Activated T-cell treated with anti-CD3 and anti-CD28 coated beads, Interleukin-2, amount 50 U/mL, for 1 hour (primary cell): ENCODE measurements around the gene CYP24A1.

Experiments
- DNase-seq: peaks from one replicate; pipeline ENCODE4 v3.0.0-alpha.2; 2020

CYP24A1 gene

DNA sequence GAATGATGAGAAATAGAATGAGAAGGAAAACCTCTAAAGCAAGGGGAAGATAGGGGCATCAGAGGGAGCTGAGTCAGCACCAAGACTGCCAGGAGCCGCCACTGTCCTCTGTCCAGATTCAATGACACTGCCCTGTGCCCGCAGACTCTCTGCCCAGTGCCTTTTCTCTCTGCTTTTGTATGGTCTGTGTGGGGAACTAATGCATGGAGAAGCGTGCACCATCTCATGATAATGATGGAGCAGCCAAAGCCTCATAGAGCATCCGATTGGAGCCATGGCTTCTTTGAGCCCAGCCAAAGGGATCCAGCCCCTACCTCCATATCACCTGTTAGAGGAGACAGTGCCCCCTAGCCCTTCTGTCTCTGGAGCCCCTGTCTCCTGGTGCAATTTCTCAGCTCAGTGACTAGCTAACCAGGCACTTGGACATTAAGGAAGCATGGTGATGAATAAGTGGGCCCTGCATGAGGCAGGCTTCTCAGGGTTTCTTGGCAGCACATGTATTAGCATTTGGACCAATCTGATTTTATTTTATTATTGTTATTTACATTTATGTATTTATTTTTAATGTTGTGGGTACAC, 27.6 kb upstream of the CYP24A1 start:
- DNase-seq: no peak

DNA sequence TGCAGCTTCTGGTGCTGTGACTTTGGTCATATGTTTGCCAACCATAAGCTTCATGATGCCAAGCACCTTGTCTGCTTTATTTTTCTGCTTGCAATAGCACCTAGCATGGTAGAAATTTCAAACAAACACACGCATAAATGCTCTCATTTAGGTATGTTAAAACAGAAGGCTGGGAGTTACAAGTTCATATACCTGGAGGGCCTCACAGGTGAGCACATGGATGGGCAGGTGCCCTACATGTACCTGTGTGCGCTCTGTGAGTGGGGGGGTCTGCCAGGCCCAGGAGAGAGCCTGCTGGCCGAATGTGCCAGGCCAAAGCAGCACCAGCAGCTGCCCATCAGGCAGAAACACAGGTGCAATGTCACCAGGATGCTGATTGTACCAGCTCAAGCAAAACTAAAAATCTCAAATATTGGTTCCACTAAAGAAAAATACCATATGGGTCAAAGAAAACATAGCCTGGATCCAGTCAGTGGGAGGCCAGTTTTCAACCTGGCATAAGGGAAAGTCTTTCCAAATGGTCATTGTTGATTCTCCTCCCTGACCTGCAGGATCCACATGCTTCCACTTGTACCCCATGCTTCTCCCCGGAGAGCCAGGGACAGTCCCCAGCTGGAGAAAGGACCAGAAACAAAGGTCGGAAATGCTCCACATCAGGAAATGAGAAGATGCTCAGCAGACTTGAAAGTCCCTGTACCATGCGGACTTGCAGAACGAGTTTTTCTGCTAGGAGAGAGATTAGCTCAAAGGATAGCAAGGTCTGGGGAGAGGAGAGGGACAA, 26.9 kb upstream of the CYP24A1 start:
- no peak for DNase-seq

DNA sequence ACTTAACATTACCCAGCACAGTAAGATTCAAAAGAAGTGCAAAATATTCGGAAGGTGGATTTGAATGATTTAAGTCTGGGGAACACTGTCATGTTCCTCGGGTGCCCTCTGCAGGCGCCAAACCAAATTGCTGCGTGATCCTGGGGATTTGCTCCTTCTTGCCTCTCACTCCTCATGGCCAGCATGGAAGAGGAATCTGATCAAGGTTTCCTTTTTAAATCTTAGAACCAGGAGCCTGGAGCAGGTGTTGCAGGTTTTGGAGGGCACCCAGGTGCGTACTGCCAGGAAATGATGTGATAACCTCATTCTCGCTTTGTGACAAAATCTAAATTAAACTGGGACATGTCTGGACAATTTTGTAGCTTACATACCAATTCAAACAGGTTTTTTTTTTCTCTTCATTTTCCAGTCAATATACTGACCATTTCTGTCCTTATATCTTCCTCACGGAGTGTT, 26.0 kb upstream of the CYP24A1 start:
- peak; percentile 76 for DNase-seq

DNA sequence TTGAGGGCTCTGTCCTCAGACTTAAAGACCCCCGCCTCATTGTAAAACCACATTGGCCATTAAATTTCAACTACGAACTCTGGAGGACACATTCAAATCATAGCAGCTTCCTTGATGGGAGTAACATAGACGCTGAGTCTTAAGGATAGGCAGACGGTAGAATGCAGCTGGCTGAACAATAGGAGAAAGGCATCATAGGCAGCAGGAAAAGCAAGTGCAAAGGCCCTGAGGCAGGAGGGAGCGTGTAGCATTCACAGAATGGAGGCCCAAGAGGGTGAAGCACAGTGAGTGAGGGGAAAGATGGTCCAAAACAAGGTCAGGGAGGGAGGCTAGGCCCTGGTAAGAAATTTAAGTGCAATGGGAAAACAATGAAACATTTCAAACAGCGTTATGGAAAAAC, 25.5 kb upstream of the CYP24A1 start:
- DNase-seq: no peak

DNA sequence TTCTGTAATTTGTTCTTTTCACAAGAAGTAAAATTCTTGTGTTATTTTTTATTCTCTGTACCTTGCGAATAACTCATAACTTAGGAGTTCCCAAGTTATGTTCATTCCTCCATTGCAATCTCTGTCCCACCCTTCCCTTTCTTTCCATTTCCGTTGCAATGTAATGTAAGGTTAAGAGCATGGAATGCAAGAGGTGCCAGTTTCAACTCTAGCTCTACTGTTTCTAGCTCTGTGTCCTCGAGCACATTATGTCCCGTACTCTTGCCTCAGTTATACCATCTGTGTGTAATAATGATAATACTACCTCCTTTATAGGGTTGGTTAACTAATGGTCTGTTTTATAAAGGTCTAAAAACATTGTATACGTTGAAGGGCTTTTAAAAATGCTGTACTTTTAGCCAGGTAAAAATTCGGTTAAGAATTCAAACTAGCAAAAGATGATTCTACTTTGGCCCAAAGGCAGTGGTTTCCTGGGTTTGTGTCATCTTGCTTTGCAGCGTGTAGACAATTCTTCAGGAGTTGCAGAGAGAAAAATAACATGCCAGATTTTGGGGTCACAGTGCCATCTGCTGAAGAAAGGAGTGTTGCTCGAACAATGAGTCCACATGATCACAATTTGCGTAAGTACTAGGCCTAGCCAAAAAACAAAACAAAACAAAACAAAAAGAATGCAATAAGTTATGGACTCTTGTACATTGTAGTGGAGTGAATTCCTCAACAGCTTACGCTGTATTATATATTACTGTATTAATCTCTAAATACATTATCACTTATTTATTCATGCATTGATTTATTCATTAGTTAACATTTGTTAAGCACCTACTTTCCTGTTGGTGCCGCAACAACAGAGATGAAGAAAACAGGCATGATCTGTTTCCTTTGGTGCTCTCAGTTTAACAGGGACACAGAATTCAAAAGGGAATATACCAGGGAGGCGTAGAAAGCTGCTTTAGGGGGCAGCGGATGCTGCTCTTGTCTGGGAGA, 24.1 kb upstream of the CYP24A1 start:
- no peak for DNase-seq

DNA sequence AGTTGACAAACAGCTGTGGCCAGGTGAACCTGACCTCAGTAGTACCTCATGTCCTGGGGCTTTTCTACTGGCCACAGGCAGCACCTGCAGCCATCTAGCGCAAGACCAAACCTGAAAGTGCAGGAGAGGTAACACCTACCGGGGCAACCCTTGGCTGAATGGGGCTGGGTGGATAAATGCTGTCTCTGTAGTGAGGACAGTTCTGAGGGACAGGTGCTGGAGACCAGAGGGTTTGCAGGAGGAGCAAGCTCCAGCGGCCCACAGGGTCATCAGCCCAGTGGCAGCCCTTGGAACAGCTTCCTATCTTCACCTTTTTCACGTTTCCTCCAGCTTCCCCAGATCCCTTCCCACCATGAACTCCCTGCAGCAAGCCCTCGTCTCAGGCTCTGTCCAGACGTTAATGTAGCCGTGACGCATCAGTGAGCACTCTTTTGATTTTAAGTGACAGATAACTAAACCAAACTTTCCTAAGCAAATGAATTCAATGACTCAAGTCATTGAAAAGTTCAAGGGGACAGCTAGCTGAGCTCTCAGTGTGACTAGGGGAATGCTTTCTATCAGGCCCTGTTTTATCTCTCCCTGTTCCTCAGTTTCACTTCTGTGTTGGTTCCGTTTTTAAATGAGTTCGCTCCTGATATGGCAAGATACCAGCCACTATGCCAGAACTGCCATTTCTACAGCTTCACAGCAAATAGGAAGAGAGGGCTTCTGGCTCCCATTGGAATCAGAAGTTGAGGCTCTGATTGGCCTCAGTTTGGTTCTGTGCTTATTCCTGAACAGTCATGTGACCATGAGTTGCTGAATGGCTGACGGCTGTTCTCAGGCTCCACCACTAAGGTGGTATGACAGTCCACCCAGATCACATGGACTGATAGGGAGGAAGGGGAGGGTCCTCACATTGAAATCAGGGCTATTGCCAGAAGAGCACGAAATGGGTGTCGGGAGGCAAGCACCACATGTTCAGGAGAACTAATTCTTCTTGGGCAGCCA, 22.0 kb upstream of the CYP24A1 start:
- no peak for DNase-seq

DNA sequence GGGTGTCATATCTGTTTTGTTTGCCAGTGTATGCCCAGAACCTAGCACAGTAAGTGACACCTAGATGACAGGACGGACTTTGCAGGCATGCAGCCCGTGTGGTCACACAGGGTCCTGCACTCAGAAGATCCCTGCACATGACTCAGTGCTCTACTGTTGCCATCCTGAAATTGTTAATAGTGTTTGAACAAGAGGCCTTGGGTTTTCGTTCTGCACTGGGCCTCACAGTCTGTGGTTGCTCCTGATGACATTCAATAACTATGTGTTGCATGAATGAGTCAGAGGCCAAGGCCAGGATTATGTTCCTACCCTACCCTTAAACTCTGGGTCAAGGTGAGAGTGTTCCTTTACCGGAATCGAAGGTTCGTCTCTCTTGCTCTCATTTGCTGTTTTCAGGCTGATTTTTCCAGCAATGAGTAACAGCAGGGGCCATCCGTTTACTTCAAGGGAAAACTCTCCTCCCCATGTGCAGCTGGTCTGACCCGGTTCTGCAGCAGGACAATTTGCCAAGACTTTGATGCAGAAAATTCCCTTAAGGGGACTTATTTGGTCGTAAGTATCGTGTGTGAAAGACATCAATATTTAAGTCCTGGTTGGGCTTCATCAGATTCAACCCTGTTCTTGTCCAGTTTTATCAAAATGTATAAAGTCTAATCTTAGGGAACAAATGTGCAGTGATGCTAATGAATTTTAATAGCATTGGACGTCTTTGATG, 21.1 kb upstream of the CYP24A1 start:
- DNase-seq: no peak

DNA sequence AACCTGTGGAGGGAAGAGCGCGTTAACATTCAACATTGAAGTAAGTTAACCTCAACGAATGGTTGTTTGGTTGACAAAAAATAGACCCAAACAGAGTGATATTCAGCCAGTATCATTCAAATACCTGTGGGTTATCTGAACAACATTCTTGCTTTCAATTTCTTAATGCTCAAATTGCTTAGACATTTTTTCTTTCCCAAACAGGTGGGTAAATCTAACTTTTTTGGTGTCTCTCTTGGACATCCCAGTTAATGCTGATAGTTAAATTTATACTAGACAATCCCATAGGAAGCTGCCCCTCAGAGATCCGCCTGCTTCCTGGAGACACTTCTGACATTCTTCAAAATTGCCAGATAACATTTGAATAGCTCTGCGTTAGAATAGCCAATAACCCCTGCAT, 20.0 kb upstream of the CYP24A1 start:
- no peak for DNase-seq

DNA sequence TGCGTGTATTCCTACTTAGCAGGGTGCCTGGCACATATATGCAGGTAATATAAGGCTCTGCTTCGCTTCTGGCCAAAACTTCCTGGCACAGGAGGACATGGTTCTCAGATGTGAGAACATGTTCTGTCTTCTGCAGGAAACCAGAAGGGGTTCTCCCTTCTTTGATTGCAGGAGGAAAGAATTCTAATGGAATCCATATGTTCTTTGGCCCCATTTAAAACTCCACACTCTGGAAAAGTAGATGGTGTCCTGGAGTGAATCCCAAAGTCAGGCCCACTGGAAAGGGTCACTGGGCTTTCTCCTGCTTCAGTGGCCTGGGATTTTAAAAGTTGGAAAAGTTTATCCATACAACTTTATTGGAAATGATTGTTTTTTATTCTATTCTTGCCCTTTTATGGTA, 16.4 kb upstream of the CYP24A1 start:
- no peak for DNase-seq

DNA sequence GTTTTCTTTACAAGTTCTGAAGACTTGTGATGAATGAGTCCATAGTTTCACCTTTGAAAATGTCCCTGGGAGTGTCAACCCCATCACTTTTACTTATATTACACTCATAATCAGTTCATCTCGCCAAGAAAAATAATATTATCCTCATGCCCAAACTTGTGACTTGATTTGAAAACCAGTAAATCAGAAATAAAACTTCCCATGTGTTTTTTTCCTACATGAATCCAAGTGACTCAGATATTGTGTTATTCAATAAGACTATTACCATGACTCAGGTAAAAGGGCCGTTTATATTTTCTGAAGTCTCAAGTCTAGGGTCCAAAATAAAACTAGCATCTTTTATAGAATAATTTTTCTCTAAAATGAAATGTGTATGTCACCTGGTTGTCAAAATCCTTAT, 15.8 kb upstream of the CYP24A1 start:
- no peak for DNase-seq

DNA sequence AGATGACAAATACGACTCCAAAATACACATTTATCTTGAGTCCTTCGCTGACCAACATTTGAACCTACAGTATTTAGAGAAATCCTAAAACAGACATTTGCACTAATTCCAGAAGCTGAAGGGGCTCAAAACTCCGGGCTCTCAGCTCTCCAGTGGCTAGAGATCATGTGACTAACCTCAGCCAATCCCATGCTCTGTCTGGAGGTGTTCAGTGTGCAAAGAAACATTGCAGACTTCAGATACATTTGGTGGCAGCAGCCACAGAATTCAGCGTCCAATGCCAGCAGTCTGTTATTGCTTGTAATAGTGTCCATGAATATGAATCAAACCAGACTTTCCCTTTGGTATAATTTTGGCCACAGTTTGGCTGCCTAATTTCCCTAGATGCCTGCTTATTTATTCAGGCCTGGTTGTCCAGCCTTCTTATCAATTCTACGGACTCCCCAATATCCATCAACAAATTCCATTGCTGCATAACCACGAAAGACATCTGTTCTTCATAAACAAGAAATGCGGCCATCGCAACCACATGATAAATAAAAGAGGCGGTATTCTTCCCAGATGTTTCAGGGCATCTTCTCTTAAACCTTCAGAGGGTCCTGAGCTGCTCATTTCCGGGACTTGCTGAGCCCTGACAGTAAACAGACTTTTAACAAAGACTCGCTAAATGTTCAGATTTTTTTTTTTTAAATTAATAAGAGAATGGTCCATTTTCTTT, 14.5 kb upstream of the CYP24A1 start:
- no peak for DNase-seq

DNA sequence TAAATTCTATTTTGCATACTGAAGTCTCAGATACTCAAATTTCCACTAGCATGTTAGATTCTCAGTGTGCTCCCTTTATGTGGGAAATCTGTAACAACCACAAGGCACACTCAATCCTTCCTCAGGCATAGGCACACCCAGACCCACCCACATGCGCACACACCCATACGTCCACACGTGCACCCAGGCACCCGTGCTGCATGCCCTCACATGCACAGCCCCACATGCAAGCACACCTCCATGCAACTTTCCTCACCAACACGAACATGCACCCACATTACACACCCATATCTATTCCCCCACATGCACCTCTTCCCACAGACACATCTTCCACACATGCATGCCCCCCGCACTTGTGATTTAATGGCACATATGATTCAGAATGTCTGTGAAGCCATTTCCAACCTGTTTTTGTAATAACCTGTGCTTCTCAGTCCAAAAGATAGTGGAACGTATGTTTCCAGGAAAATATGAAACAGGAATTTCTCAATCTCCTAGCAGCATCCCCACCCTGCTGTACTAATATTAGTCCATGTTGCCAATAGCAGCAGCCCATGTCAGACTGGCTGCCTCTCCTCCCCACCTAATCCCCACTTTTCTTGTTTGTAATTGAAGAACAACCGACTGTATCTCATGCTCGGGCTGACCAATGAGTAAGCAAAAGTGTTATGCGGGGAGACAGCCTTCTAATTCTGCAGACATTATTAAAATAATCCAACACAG, 11.3 kb upstream of the CYP24A1 start:
- no peak for DNase-seq

DNA sequence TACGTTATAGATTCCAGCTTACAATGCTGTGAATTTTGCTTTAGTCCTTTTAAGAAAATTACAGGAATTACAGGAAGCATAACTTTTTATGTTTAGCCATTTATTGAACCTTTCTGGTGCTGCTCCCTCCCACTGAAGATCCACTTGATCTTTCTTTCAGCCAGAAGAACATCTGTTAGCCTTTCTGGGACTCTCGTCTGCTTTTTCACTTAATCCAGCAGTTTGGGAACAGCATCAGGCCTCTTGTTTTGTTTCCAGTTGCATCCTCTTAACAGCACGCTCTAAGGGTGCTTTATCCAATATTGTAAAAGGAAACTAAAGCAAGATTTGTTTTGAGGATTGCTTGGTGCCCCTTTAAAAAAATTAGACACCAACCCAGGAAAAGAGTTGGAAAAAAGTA, 10.3 kb upstream of the CYP24A1 start:
- DNase-seq: no peak

DNA sequence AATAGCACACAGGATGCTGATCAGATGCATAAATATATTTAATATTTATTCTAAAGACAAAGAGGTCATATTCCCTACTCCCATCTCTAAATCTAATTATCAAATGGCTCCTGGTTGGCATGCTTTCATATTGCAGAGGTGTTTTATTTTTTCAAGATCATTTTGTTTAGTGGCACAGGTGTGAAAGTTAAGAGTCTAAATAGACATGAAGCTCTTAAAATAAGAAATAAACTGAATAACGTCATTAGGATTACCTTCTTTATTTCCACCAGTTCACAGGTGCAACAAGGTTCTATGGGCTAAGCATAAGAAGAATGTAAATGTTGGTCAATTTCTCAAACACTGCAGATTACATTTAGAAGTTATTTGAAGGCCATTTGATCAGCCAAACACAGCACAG, 7.1 kb upstream of the CYP24A1 start:
- no peak for DNase-seq

DNA sequence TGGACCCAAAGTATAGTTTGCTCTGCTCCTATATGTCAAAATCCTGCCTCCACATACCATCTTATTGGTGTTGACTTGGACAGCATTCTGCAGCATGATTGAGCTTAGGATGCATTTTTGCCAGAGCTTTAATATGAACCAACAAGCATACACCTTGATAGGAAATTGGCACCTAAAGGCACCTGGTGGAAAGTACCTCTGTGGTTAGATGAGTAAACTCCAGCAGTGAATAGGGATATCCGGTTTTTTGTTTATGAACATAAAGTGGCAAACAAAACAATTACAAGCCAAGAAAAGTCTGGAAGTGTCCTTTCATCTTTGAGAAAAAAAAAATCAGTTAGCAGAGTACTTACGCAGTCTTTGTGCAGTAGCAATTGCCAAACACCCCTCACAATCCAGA, 6.2 kb upstream of the CYP24A1 start:
- no peak for DNase-seq

DNA sequence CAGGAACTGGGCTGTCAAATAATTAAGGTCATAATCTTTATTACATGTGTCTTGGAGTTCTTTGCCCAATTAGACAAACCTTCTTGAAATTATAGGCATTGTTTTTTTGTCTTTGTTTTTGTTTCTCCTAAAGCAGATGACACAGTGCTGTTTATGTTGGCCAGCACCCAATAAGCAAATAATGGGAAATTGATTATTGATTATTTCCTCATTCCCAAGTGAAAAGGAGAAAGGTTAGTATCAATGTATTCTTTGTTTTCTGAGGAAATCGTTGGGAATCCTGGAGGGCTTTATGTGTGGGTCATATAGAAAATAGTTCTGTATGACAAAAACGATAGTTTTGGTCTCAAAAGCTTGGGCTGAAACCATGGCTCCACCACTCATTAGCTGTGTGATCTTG, 4.5 kb upstream of the CYP24A1 start:
- no peak for DNase-seq

DNA sequence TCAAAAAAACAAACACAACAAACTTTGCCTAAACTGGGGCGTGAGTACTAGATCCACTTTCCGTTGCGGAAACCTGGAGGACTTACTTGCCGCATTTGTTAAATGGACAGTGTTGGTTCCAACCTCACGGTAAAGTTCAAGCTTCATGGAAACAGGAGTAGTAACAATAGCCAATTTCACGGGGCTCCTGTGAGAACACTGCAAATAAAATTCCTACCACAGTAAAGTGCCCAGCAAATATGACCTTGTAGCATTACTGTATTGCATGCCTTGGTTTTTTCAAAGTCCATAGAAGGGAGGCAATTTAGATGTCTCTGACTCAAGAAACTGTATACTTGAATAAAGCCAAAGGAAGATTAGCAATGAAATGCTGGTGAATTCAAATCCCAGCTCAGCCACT, 3.6 kb upstream of the CYP24A1 start:
- DNase-seq: no peak

DNA sequence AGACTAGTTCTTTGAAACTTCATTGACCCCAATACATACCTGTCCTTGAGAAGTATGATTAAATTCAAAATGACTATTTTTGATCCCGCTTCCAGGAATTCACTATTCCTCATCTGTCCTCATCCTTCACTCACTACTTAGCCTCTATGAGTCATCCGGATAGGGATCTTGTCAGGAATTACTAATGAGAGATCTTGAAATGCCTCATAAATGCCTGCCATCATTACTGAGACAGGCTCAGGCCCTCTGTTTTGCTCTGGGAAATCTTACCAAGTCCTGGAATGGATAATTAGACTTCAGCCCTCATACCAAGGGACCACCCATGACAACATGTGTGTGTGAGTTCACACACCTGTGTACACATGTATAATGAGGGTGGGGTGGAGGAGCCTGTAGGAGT, 2.8 kb upstream of the CYP24A1 start:
- no peak for DNase-seq

DNA sequence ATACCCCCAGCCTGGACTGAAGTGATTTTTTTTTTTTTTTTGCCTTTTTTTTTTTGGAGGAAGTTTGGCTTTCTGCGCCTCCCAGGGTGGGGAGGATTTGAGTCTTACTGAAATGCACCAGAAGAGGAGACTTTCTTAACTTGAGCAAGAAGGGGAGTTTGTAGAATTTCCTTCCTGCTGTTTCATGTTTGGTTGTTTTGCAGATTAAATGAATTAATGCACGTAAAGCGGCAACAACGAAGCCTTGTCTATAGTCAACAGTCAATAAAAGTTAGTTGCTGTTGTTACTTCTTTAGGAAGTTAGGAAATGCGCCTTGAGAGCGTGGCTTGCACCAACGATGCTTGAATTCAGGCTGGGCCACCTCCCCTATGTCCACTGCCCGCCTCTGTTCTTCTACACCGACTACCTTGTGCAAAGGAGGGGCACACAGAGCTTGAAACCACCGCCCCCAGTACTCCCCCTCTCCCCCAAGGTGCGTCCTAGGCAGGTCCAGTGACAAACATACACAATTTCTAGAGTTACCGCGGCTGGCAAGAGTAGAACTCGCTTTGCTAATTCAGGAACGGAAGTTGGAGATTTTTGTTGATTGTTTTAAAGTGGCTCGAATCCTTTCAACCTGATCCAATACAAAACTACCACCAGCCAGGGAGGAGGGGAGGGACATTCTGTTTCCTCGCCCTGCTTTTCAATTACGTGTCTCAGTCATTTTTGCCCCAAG, 830 bp upstream of the CYP24A1 start:
- DNase-seq: no peak
